HCT116 (cell line): ENCODE measurements around the gene DLG5. TPM values are rescaled to one million over a fixed set of nuclear protein-coding genes. Genes with fewer than 3 reads are reported as not detected.

Experiments used
- ATAC-seq: fragments of 200-7000 bp; cut with Tn5 transposase; 2 replicates; pipeline ENCODE4 v1.9.1; 2020; ENCODE audit warnings: mild to moderate bottlenecking, moderate library complexity
- BruUV-seq: library from RNA; stranded (reverse); fragments of 400-500 nt; replicated peaks from 2 replicates; lab custom pipeline; 2021; lab: Mats Ljungman, UMichigan
- CTCF ChIA-PET: fragments of 300-600 bp; sonication (Branson Sonifier 250); formaldehyde crosslinking; loops from one replicate; lab custom pipeline; 2021; ENCODE audit warnings: antibody characterized with exemption; lab: Charles Lee
- POLR2A ChIA-PET: fragments of 300-600, 350-600 bp; sonication (Branson Sonifier 250); formaldehyde crosslinking; loops from one replicate; lab custom pipeline; 2021; ENCODE audit warnings: antibody characterized with exemption; lab: Charles Lee
- RAD21 ChIA-PET, 2 experiments: fragments of 300-600 bp; sonication (Branson Sonifier 250); formaldehyde crosslinking; loops; one replicate each; lab custom pipeline; 2023; ENCODE audit warnings: low total read pairs in 2 of 2; ENCODE audit not compliant: uncharacterized antibody in 2 of 2, unreplicated experiment in 2 of 2, low non-redundant PET in 1 of 2; lab: Charles Lee
- DNase-seq: peaks from one replicate; pipeline ENCODE4 v3.0.0-alpha.2; 2010; ENCODE audit warnings: low read depth, low spot score
- H2AFZ ChIP-seq: fragments of 200-600 bp; shearing (Covaris generic), sonication (generic); 2 replicates; pipeline ENCODE4 v1.6.1; 2017; ENCODE audit warnings: low read depth, mixed run types, mixed read lengths, antibody characterized with exemption, low read length; ENCODE audit not compliant: poor library complexity, severe bottlenecking
- H3K27ac ChIP-seq: 2 replicates; pipeline ENCODE4 v1.5.1; 2012; ENCODE audit warnings: low read depth, low read length
- H3K27me3 ChIP-seq: fragments of 200-600 bp; sonication (generic); 2 replicates; pipeline ENCODE4 v1.6.1; 2016; ENCODE audit warnings: mixed run types, low read length, mixed read lengths; ENCODE audit not compliant: insufficient read depth
- H3K36me3 ChIP-seq, 2 experiments: fragments of 200-500 bp in 1 of 2; fragments of 200-600 bp in 1 of 2; sonication (Bioruptor generic) in 1 of 2; sonication (generic) in 1 of 2; 2 replicates each; pipeline versions ENCODE4 v1.5.1 to v1.6.1; 2014 to 2016; ENCODE audit warnings: low read length in 2 of 2, inconsistent platforms in 1 of 2, mixed read lengths in 1 of 2, mixed run types in 1 of 2; ENCODE audit not compliant: insufficient read depth in 2 of 2, control insufficient read depth in 1 of 2
- H3K4me1 ChIP-seq, 2 experiments: fragments of 200-600 bp in 1 of 2; sonication (generic) in 1 of 2; 2 replicates each; pipeline versions ENCODE4 v1.5.1 to v1.6.1; 2012 to 2017; ENCODE audit warnings: low read length in 2 of 2, inconsistent platforms in 1 of 2, mild to moderate bottlenecking in 1 of 2, mixed read lengths in 1 of 2, mixed run types in 1 of 2, moderate library complexity in 1 of 2; ENCODE audit not compliant: insufficient read depth in 2 of 2, control insufficient read depth in 1 of 2
- H3K4me2 ChIP-seq: fragments of 200-600 bp; sonication (generic); 2 replicates; pipeline ENCODE4 v1.6.1; 2017; ENCODE audit warnings: mixed run types, low read length, mixed read lengths
- H3K4me3 ChIP-seq, 2 experiments: fragments of 200-600 bp in 1 of 2; sonication (generic) in 1 of 2; replicated peaks in 1 of 2; 2 replicates each; pipeline ENCODE4 v1.5.1; 2011 to 2016; ENCODE audit warnings: low read length in 2 of 2, control low read depth in 1 of 2, low read depth in 1 of 2, mild to moderate bottlenecking in 1 of 2, mixed read lengths in 1 of 2, mixed run types in 1 of 2
- H3K79me2 ChIP-seq: fragments of 200-600 bp; sonication (generic); 2 replicates; pipeline ENCODE4 v1.6.1; 2017; ENCODE audit warnings: mild to moderate bottlenecking, mixed run types, low read length, moderate library complexity, mixed read lengths; ENCODE audit not compliant: insufficient read depth
- H3K9ac ChIP-seq: fragments of 200-600 bp; sonication (generic); 2 replicates; pipeline ENCODE4 v1.6.1; 2016; ENCODE audit warnings: low read length, mixed read lengths
- H3K9me2 ChIP-seq: fragments of 200-600 bp; sonication (generic), shearing (Covaris generic); 2 replicates; pipeline ENCODE4 v1.6.1; 2017; ENCODE audit warnings: mixed run types, mild to moderate bottlenecking, moderate library complexity; ENCODE audit not compliant: insufficient read depth
- H3K9me3 ChIP-seq, 2 experiments: fragments of 200-500 bp in 1 of 2; fragments of 200-600 bp in 1 of 2; sonication (Bioruptor generic) in 1 of 2; sonication (generic) in 1 of 2; 2 replicates each; pipeline ENCODE4 v1.6.1; 2014 to 2017; ENCODE audit warnings: low read length in 2 of 2, mixed read lengths in 2 of 2, inconsistent platforms in 1 of 2, low read depth in 1 of 2, mild to moderate bottlenecking in 1 of 2, mixed run types in 1 of 2, moderate library complexity in 1 of 2; ENCODE audit not compliant: control insufficient read depth in 1 of 2, insufficient read depth in 1 of 2
- H4K20me1 ChIP-seq: fragments of 200-600 bp; sonication (generic), shearing (Covaris generic); 2 replicates; pipeline ENCODE4 v1.6.1; 2017; ENCODE audit warnings: mixed run types, mild to moderate bottlenecking, moderate library complexity; ENCODE audit not compliant: insufficient read depth
- CBX3 ChIP-seq: IDR thresholded peaks from 2 replicates; pipeline ENCODE4 v1.6.1; 2012; ENCODE audit warnings: low read depth
- ELF1 ChIP-seq: IDR thresholded peaks from 2 replicates; pipeline ENCODE4 v1.6.1; 2012; ENCODE audit warnings: low read depth, borderline replicate concordance
- EZH2phosphoT487 ChIP-seq: fragments of 200-600 bp; IDR thresholded peaks from 2 replicates; pipeline ENCODE4 v1.6.1; 2018; ENCODE audit warnings: antibody characterized with exemption, borderline replicate concordance
- FOSL1 ChIP-seq: IDR thresholded peaks from 2 replicates; pipeline ENCODE4 v1.6.1; 2012; ENCODE audit warnings: low read depth
- JUND ChIP-seq: IDR thresholded peaks from 2 replicates; pipeline ENCODE4 v1.6.1; 2012
- SIN3A ChIP-seq: IDR thresholded peaks from 2 replicates; pipeline ENCODE4 v1.6.1; 2012; ENCODE audit warnings: low read depth
- SP1 ChIP-seq: IDR thresholded peaks from 2 replicates; pipeline ENCODE4 v1.6.1; 2012; ENCODE audit warnings: low read depth
- SRF ChIP-seq: IDR thresholded peaks from 2 replicates; pipeline ENCODE4 v1.6.1; 2012; ENCODE audit warnings: low read depth
- TCF7L2 ChIP-seq: IDR thresholded peaks from 2 replicates; pipeline ENCODE4 v1.7.0; 2011; ENCODE audit warnings: borderline replicate concordance, inconsistent platforms; ENCODE audit not compliant: insufficient read depth, insufficient read length; ENCODE audit errors: extremely low read depth
- YY1 ChIP-seq: IDR thresholded peaks from 2 replicates; pipeline ENCODE4 v1.6.1; 2011; ENCODE audit warnings: low read length, low read depth, moderate library complexity, mild to moderate bottlenecking; ENCODE audit not compliant: insufficient replicate concordance; ENCODE audit errors: extremely low read depth
- ZNF274 ChIP-seq: fragments of 200-500 bp; sonication (Bioruptor generic); IDR thresholded peaks from 2 replicates; pipeline ENCODE4 v1.6.1; 2014; ENCODE audit warnings: mild to moderate bottlenecking, low read depth, low read length, inconsistent platforms
- intact Hi-C: fragments of 100-400 bp; cut with micrococcal nuclease; formaldehyde crosslinking; loops from 2 replicates; pipeline ENCODE4 v1.10.0; 2022
- total RNA-seq: library from RNA; stranded (reverse); gene quantifications from one replicate; pipeline ENCODE4 v1.2.1, GENCODE V29; 2021; ENCODE audit not compliant: unreplicated experiment
- TF ChIP-seq, protein P1 (sequence below): IDR thresholded peaks from 2 replicates; pipeline ENCODE4 v1.6.1; 2012; ENCODE audit warnings: low read depth
- TF ChIP-seq, protein P2 (sequence below): IDR thresholded peaks from 2 replicates; pipeline ENCODE4 v1.6.1; 2011; ENCODE audit warnings: mild to moderate bottlenecking, low read length, moderate library complexity; ENCODE audit not compliant: insufficient replicate concordance; ENCODE audit errors: extremely low read depth
- TF ChIP-seq, protein P3 (sequence below): IDR thresholded peaks from 2 replicates; pipeline ENCODE4 v1.6.1; 2012
- TF ChIP-seq, protein P4 (sequence below): IDR thresholded peaks from 2 replicates; pipeline ENCODE4 v1.6.1; 2012

Gene DLG5
- total RNA-seq, 1 experiment from 2014 or later: 44.8 TPM

DNA sequence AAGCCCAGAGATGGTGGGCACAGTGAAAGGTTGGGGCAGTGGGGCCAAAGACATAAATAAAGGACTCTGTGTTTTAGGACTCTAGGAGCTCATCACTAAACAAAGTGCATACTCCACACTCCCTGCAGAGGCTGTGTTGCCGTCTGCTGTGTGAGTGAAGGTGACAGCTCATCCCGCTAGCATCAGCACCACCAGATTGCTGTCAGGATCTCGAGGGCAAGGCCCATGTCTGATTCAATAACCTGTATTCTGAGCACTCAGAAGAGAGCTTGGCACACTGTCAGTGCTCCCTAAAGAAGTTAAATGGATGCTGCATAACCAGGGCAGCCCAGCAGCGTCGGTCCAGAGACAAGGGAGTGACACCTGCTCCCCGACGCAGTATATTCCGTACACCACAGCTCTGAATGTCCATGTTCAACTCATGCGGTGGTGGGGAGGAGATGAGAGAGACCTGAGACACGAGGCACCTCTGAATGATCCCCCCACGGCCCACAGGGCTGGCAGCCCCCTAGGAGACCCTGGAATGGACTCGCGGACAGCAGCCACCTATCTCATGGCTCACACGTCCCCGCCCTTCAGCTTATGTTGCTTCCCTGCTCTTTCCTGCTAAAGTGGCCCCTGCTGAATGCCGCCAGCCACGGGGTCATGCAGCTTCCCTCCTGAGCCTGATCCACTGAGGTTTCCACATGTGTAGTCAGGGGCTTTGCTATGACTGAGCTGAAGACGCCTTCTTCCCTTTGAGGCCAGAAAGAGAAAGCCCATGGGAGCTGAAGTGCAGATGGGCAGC, 156.3 kb downstream of the DLG5 start:
- ChIA-PET POLR2A (no interaction called here), RAD21 (no interaction called here), CTCF (interaction anchor here (0.8 kb wide), 1 partner anchor 57 kb away, joined by 3 read pairs; no protein-coding TSS in a partner anchor)
- Histone ChIP-seq H3K9me3 (no peaks in the 10 kb centered on the region), H3K4me3 (no peak overlapping the region), H3K9me2 (no peaks in the 10 kb centered on the region), H2AFZ (no peak overlapping the region), H3K27me3 (no peaks in the 10 kb centered on the region), H3K79me2 (no peaks in the 10 kb centered on the region), H3K27ac (no peak overlapping the region), H3K4me2 (no peak overlapping the region), H3K36me3 (no peaks in the 10 kb centered on the region), H3K4me1 (no peaks in the 10 kb centered on the region), H3K9ac (no peak overlapping the region), H4K20me1 (no peaks in the 10 kb centered on the region)
- TF ChIP-seq TCF7L2: no peak
- no peak for TF ChIP-seq ELF1
- no peak for TF ChIP-seq SIN3A
- TF ChIP-seq FOSL1: no peak
- TF ChIP-seq, protein P1, sequence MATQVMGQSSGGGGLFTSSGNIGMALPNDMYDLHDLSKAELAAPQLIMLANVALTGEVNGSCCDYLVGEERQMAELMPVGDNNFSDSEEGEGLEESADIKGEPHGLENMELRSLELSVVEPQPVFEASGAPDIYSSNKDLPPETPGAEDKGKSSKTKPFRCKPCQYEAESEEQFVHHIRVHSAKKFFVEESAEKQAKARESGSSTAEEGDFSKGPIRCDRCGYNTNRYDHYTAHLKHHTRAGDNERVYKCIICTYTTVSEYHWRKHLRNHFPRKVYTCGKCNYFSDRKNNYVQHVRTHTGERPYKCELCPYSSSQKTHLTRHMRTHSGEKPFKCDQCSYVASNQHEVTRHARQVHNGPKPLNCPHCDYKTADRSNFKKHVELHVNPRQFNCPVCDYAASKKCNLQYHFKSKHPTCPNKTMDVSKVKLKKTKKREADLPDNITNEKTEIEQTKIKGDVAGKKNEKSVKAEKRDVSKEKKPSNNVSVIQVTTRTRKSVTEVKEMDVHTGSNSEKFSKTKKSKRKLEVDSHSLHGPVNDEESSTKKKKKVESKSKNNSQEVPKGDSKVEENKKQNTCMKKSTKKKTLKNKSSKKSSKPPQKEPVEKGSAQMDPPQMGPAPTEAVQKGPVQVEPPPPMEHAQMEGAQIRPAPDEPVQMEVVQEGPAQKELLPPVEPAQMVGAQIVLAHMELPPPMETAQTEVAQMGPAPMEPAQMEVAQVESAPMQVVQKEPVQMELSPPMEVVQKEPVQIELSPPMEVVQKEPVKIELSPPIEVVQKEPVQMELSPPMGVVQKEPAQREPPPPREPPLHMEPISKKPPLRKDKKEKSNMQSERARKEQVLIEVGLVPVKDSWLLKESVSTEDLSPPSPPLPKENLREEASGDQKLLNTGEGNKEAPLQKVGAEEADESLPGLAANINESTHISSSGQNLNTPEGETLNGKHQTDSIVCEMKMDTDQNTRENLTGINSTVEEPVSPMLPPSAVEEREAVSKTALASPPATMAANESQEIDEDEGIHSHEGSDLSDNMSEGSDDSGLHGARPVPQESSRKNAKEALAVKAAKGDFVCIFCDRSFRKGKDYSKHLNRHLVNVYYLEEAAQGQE: no peak
- TF ChIP-seq, protein P2, sequence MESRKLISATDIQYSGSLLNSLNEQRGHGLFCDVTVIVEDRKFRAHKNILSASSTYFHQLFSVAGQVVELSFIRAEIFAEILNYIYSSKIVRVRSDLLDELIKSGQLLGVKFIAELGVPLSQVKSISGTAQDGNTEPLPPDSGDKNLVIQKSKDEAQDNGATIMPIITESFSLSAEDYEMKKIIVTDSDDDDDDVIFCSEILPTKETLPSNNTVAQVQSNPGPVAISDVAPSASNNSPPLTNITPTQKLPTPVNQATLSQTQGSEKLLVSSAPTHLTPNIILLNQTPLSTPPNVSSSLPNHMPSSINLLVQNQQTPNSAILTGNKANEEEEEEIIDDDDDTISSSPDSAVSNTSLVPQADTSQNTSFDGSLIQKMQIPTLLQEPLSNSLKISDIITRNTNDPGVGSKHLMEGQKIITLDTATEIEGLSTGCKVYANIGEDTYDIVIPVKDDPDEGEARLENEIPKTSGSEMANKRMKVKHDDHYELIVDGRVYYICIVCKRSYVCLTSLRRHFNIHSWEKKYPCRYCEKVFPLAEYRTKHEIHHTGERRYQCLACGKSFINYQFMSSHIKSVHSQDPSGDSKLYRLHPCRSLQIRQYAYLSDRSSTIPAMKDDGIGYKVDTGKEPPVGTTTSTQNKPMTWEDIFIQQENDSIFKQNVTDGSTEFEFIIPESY: no peak
- TF ChIP-seq SRF: no peak
- TF ChIP-seq, protein P3, sequence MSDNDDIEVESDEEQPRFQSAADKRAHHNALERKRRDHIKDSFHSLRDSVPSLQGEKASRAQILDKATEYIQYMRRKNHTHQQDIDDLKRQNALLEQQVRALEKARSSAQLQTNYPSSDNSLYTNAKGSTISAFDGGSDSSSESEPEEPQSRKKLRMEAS: no peak
- TF ChIP-seq EZH2phosphoT487: no peak
- no peak for TF ChIP-seq CBX3
- no peak for TF ChIP-seq JUND
- TF ChIP-seq, protein P4, sequence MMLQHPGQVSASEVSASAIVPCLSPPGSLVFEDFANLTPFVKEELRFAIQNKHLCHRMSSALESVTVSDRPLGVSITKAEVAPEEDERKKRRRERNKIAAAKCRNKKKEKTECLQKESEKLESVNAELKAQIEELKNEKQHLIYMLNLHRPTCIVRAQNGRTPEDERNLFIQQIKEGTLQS: no peak
- TF ChIP-seq YY1: no peak
- TF ChIP-seq ZNF274: no peak
- TF ChIP-seq SP1: no peak
- BruUV-seq: no TSS peak
- no peak for DNase-seq
- intact Hi-C loops: no loop called here
- no peak for ATAC-seq
